Esophagus squamous epithelium (tissue), 4 donors: ENCODE results near the gene JAZF1.

Experiments
- CTCF ChIP-seq, 6 experiments: fragments of 450-650 bp in 4 of 6; fragments of 200-600 bp in 2 of 6; sonication (generic) in 2 of 6; IDR thresholded peaks; one replicate each; pipeline ENCODE4 v1.5.1; 2016 to 2019; ENCODE audit warnings: antibody characterized with exemption in 6 of 6, mild to moderate bottlenecking in 4 of 6, moderate library complexity in 4 of 6
- POLR2A ChIP-seq, 4 donors: fragments of 450-650 bp; IDR thresholded peaks; one replicate each; pipeline ENCODE4 v1.6.1; 2017; ENCODE audit warnings: antibody characterized with exemption in 4 of 4, mild to moderate bottlenecking in 4 of 4, moderate library complexity in 3 of 4

GRCh38 chr7:27923642-27923980, 257.0 kb downstream of the JAZF1 start:
- TF ChIP-seq CTCF (IDR thresholded peaks at IDR 0.05) (no peak), POLR2A (IDR thresholded peaks at IDR 0.05) (no peak)
